GM19099 (cell line): ENCODE data around the gene CEMIP.

Experiments
- POLR2A ChIP-seq: IDR thresholded peaks from 3 replicates; pipeline ENCODE4 v1.6.1; 2011; ENCODE audit warnings: low read depth; ENCODE audit not compliant: insufficient read length; ENCODE audit errors: extremely low read depth

The CEMIP gene

DNA sequence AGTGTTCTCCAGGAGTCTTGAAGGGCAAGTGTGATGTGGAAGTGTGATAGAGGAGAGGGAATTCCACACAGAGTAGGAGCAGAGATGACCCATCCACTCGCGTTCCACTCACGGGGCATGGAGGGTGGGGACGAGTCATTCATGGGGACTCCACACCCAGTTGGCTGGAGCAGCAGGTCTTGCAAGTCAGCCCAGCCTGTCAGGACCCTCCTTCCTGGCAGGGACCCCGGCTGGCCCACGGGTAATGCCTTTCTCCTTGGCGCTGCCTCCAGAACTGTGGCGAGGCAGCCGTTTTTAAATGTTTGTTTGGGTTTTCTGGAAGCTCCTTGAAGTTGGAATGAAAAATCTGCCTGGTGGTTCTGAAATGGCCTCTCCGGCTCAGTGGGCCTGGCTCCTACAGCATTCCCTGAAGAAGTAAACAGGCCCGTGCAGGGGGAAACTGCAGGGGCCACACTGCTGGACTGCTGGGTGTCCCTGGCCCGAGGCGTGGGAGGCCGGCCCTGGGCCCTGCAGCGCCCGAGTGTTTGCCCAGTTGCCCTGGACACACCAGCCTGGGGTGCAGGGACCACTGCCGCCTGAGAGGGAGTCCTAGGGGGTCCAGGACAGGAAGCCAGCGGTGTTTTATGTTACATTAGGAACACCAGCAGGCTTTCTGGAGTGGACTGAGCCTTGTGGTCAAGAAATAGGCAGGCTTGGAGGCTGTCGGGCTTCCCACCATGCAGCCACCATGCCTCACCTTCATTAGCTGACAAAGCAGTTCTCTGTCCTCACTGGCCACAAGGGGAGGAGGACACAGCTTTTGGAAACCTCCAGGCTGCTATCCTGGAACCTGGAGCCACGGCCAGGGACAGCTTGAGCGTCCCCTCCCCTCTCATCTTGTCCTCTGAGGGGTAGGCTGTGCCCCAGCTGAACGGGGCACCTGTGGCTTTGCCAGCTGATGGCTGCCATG lies 61.3 kb downstream of the CEMIP start:
- no peak for TF ChIP-seq POLR2A

DNA sequence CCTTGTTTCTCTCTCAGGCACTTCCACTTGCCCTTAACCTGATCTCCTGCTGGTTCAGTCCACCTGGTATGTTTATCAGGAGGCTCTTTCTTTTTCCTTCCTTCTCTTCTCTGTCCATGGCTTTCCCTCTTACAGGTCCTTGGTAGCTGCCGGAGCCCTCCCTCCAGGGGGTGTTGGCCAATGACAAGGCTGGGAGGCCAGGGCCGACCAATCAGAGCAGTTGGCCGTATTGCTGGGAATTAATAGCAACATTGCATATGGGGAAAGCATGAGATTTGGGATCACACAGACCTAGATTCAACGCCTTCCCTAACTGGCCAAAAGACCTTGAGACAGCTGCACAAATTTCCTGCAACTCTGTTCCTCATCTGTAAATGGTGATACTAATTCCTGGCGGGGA lies 62.4 kb downstream of the CEMIP start:
- TF ChIP-seq POLR2A, result no peak

DNA sequence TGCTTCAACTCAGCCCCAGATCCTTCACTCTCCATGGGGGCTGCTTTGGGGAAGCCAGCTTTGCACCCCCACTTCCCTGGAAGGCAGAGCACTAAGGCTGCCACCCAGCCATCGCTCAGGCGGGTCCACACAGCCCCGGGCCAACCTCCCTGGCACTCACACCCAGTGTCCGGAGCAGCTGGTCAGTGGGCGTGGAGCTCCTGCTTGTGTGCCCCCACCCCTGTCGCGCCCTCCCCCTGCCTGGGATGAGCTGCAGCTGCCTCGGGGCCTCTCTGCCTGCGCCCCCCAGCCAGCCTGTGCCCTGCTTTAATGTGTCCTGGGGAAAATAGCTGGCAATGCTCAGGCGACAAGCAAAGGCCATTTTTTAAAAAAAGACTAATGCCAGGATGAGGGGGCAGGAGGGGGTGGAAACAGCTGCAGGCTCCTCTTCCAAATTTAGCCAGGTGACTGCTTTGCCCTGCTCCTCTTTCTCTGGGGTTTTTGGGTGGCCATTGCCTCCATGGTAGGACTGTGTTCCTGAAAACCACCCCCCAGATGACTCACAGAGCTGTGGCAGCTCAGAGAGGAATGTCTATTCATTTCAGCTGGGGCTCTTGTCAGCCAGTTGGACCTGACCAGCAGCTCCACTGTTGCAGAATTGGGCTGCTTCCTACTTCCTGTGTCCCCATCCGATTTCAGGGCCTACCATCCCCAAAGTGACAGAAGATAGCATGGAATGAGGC lies 65.0 kb downstream of the CEMIP start:
- no peak for TF ChIP-seq POLR2A

DNA sequence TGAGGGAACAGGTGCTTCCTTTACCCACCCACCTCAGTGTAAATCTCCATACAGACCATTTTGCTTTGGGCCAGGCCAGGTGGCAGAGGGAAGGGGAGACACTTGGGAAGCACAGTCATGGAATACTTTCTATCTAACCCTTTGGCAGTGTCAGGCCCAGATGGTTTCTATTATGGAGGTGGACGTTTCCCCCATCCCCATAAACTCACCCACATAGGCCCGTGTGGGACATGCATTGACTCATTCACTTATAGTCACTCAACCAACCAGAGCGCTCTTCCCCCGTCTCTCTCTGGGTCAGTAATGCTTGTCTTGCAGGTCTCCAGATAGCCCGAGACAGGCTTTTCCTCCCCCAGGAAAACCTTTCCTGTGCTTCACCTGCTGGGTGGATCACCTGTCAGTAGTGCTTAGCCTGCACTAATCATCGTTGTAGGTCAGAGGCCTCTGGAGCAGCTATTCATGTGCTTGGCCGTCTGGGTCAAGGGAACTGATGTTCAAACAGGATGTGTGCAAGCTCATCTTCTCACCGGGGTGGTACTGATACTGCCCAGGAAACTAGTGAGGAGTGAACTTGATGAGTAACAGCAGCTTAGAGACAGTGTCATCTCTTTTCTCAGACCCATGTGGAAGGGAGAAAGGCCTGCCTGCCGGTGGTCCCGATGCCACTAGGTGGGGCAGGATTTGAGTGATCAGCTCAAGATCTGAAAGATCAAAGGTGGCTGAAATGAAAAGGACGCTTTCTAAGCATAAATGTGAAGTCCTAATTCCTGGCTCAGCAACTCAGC lies 67.1 kb downstream of the CEMIP start:
- no peak for TF ChIP-seq POLR2A

DNA sequence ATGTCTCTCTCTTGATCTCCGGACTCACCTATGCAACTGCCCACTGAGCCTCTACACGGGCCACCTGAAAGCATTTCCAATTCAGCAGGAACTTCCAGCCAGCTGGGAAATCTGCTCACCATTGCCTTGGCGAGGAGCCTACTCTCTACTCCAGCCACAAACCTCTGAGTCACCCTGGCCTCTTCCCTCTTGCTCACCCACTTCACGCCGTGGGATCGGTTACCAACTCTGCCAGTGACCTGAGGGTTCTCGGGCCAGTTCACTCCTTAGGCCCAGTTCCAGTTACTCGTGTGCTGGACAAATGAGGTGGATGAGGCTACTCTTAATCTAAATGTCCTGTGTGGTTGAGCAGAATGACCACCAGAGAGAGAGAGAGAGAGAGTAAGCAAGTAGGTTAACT lies 70.1 kb downstream of the CEMIP start:
- no peak for TF ChIP-seq POLR2A

DNA sequence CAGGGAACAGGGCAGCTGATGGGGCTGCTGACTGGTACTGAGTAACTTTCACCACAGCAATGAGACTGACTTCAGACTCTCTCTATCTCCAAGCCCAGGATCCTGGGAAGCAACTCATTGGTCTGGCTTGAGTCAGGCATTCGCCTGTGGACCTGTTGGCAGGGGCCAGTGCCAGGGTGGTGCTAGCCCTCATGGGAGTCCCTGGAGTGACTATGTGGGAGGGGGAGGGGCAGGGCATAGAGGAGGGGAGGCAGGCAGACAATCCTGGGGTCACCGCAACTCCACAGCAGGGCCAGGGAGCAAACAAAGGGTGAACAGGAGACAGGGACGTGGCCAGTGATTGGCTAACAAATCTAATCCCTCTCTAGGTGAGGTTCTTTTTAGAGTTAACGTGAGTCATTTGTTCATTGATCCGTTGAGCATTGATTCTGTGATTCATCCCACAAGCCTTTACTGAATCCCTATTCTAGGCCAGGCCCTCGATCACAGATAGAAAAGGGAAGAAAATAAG lies 71.8 kb downstream of the CEMIP start:
- no peak for TF ChIP-seq POLR2A

DNA sequence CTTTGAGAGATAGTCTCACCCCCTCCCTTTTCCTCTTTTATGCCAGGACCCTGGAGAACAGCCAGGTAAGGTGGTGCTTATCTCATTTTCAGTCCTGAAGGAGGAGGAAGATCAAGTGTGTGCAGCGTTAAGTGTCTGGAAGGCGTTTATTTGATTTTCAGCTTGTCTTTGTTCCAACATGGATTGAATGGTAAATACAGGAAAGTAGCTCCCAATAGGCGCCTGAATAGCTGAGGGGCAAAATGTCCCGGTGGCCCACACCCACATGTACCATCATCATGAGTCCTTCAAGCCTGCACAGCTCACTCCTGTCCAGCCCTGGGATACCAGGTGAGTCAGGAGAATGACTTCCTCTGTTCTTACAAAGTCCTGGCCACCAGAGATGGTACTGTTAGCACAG lies 73.5 kb downstream of the CEMIP start:
- TF ChIP-seq POLR2A, result no peak

DNA sequence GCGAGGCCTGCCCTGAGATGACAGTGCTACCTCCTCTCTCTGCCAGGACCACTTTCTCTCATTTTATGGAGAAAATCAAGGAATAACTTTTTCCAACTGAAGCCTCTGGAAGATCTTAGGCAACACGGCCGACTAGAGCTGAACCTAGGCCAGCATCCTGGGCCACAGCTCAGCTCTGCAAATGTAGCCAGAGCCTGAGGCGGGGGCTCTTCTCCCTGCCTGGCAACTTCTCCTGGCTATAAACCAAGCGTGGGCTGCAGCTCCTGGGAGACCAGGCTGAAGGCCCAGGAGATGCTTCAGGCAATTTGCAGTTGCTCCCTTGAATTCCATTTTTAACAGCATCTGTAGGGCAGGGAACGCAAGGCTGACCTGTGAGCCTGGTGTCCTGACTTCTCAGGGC lies 74.9 kb downstream of the CEMIP start:
- no peak for TF ChIP-seq POLR2A

DNA sequence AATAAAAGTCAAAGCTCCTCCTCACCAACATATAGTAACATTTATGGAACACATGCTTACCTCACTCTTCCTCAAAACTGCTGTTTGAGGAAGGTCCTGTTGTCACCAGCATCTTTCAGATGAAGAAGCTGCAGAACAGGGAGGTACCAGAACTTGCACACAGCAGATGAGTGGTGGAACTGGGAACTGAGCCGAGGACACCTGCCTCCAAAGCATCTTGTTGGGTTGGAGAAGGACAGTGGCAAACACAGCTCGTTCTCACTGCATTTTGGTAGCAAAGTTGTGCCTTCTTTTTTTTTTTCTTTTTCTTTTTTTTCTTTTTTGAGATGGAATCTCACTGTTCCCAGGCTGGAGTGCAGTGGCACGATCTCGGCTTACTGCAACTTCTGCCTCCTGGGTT lies 76.0 kb downstream of the CEMIP start:
- no peak for TF ChIP-seq POLR2A

DNA sequence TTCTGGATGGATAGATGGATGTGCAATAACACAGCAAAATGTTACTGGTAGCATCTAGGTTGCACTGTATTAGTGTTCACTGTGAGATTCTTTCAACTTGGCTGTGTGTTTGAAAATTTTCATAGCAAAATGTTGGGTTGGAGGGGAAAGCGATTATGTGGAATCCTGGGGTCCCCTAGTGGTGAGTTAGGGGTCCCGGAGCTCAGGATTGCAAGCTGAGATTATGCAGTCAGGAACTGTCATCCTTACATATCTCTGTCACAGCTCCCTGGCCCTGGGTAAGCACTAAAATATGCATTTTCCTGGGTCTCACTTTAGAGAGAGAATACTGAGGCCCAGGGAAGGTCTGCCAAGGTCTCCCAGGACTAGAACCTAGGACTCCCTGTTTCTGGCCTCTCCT lies 77.2 kb downstream of the CEMIP start:
- no peak for TF ChIP-seq POLR2A

DNA sequence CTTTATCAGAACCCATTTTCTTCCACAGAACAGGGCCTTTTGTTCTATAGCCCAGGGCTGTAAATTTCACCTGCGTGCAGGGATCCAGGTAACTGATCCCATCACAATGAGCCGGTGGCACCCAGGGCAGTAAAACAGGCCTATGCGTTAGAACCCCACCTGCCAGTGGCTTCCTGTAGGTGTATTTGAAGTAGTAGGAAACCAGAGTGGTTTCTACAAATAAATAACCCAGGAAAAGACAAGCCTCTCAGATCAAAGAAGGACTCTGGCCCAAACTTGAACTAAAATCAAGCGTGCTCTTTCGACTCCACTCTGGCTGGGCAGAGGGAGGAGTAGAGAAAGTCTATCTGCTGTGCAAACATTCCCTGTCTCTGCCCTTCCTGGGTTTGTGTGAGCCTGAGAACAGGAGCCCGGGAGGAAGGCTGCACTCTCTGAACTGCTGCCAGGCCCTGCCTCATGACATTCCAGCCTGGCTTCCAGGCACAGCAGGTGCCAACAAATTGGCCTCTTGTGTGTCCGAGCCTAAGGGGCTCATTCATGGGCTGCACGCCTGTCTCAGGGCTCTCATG lies 77.7 kb downstream of the CEMIP start:
- TF ChIP-seq POLR2A, result no peak

DNA sequence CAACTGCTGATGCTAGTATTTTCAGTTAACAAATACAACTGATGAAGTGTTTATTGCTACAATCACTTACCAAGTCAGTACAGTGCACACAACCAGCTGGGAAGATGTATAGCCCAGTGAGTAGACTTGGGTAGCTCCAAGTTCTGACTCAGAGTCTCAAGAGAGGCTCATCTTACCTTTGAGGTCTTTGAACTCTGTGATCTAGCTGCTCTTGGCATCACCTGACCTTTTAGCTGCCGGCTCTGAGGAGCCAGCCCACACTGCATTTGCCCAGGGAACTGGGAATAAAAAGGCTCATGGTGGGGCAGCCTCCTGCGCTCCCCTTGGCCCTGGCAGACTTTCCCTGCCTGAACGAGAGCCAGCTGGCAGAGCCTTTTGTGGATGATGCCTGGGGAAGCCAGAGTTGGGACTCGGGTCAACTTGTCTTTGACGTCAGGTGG lies 82.6 kb downstream of the CEMIP start:
- TF ChIP-seq POLR2A, result no peak

DNA sequence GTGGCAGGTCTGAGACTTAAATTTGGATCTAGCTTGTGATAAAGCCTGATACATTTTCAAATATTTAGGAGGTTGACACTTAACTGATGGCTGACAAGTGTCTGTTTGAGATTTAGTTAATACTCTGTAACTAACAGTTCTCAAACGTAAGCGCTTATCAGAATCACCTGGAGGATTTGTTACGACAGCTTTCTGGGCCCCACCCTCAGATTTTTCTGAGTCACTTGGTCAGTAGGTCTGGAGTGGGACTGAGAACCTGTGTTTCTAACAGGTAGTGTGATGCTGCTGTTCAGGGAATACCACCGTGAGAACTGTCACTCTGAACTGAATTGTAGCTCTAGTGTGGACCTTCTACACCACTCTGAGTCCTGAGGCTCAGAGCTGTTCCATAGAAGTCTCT lies 85.5 kb downstream of the CEMIP start:
- TF ChIP-seq POLR2A, result no peak

DNA sequence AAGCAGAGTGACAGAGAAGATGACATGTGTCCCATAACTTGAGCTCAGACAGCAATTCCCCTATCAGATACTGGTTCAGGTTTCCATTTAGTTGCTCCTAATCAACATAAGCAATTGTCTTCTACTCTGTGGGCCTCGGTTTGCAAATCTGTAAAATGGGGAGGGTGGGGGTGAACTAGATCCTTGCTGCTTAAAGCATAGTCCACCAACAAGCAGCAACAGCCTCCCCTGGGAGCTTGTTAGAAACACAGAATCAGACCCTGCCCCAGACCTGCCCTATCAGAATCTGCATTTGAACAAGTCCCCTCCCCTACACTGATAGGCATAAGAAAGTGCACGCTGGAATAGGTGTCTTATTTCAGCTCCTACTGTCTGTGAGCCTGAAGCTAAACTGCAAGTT lies 87.8 kb downstream of the CEMIP start:
- TF ChIP-seq POLR2A, result no peak

DNA sequence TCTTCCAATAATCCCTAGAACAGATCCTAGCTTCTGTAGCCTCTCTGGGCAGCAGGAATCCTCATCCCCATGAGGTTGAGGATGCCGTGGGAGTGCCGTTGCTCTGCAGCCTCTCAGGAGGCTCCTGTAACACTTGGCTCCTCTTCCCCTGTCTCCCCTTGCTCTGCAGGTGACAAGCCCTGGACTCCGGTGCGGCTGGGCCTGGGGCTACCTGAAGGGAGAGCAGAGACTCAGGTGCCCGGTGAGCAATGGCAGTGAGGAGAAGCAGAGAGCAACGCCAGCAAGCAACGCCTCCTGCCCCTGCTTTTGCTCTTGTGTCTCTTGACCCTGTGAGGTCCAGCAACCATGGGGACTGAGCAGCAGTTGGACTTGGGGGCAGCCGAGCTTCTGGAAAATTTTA lies 91.2 kb downstream of the CEMIP start:
- TF ChIP-seq POLR2A, result no peak
